Neural progenitor cell (in vitro differentiated cells): ENCODE results near the gene MFAP5. TPM values are rescaled to one million over a fixed set of nuclear protein-coding genes. Genes with fewer than 3 reads are reported as not detected.

Experiments
- DNase-seq: peaks from one replicate; pipeline ENCODE4 v3.0.0-alpha.2; 2016; ENCODE audit warnings: low spot score
- H2AFZ ChIP-seq: fragments of 200-600 bp; sonication (generic); replicated peaks from 2 replicates; pipeline ENCODE4 v1.6.1; 2016; ENCODE audit warnings: antibody characterized with exemption
- H3F3A ChIP-seq: fragments of 200-600 bp; sonication (generic); 2 replicates; pipeline ENCODE4 v1.6.1; 2016; ENCODE audit warnings: antibody characterized with exemption, low read depth
- H3K27ac ChIP-seq: fragments of 200-600 bp; sonication (generic); 2 replicates; pipeline ENCODE4 v1.5.1; 2016; ENCODE audit warnings: mild to moderate bottlenecking
- H3K27me3 ChIP-seq: fragments of 200-600 bp; sonication (generic); 2 replicates; pipeline ENCODE4 v1.6.1; 2016; ENCODE audit warnings: mild to moderate bottlenecking, moderate library complexity
- H3K36me3 ChIP-seq: fragments of 200-600 bp; sonication (generic); 2 replicates; pipeline ENCODE4 v1.5.1; 2016
- H3K4me1 ChIP-seq: fragments of 200-600 bp; sonication (generic); 2 replicates; pipeline ENCODE4 v1.6.1; 2016; ENCODE audit warnings: mixed run types
- H3K4me2 ChIP-seq: fragments of 200-600 bp; sonication (generic); 2 replicates; pipeline ENCODE4 v1.6.1; 2016
- H3K4me3 ChIP-seq: fragments of 200-600 bp; sonication (generic); 2 replicates; pipeline ENCODE4 v1.5.1; 2016
- H3K79me2 ChIP-seq: fragments of 200-600 bp; sonication (generic); 2 replicates; pipeline ENCODE4 v1.6.1; 2016; ENCODE audit warnings: low read depth
- H3K9ac ChIP-seq: fragments of 200-600 bp; sonication (generic); 2 replicates; pipeline ENCODE4 v1.6.1; 2016
- H3K9me3 ChIP-seq: fragments of 200-600 bp; sonication (generic); 2 replicates; pipeline ENCODE4 v1.5.1; 2016; ENCODE audit warnings: low read depth
- H4K20me1 ChIP-seq: fragments of 200-600 bp; sonication (generic); 2 replicates; pipeline ENCODE4 v1.6.1; 2016; ENCODE audit warnings: low read depth
- H3K27ac Mint-ChIP-seq: 3 replicates; pipeline ENCODE4 v1.8.0; 2021; ENCODE audit warnings: mixed read lengths
- H3K27me3 Mint-ChIP-seq: 2 replicates; pipeline ENCODE4 v1.8.0; 2022; ENCODE audit warnings: low read depth, mild to moderate bottlenecking, inconsistent platforms, moderate library complexity, mixed read lengths; ENCODE audit not compliant: insufficient read depth
- H3K36me3 Mint-ChIP-seq: 3 replicates; pipeline ENCODE4 v1.8.0; 2021; ENCODE audit warnings: mixed read lengths
- H3K4me1 Mint-ChIP-seq: 3 replicates; pipeline ENCODE4 v1.8.0; 2021; ENCODE audit warnings: mixed read lengths
- H3K4me3 Mint-ChIP-seq: 3 replicates; pipeline ENCODE4 v1.8.0; 2021; ENCODE audit warnings: mild to moderate bottlenecking, moderate library complexity, mixed read lengths
- H3K9me3 Mint-ChIP-seq: 3 replicates; pipeline ENCODE4 v1.8.0; 2020; ENCODE audit warnings: mixed read lengths
- CTCF ChIP-seq: fragments of 200-600 bp; sonication (generic); IDR thresholded peaks from 2 replicates; pipeline ENCODE4 v1.5.1; 2017; ENCODE audit warnings: antibody characterized with exemption, mild to moderate bottlenecking
- EZH2 ChIP-seq: fragments of 200-600 bp; sonication (generic); IDR thresholded peaks from 2 replicates; pipeline ENCODE4 v1.6.1; 2017; ENCODE audit warnings: antibody characterized with exemption, mild to moderate bottlenecking, moderate library complexity
- EZH2phosphoT487 ChIP-seq: fragments of 200-600 bp; sonication (generic); IDR thresholded peaks from 2 replicates; pipeline ENCODE4 v1.6.1; 2017; ENCODE audit warnings: antibody characterized with exemption
- total RNA-seq: library from RNA; depleted of rRNA; stranded (reverse); fragments of >200 nt; gene quantifications from 2 replicates; pipeline ENCODE4 v1.2.3, GENCODE V29; 2015; ENCODE audit warnings: low replicate concordance

MFAP5 gene
- total RNA-seq, 1 donor from 2014 or later = not detected

GRCh38 chr12:8696442-8697090 is 33.9 kb upstream of the MFAP5 start:
- H3K4me1 Mint-ChIP-seq = peaks cover 44% of the 10 kb centered on the region
- H3K4me1 ChIP-seq = peaks cover 29% of the 10 kb centered on the region
- H3K36me3 ChIP-seq = no peaks in the 10 kb centered on the region
- H3F3A ChIP-seq = peaks cover 55% of the 10 kb centered on the region
- peak overlapping the region; percentile 46 for H3K9ac ChIP-seq
- H2AFZ ChIP-seq = peak overlapping the region; percentile 38
- TF ChIP-seq CTCF = no peak
- TF ChIP-seq EZH2phosphoT487 = no peak
- TF ChIP-seq EZH2 = no peak
- peak overlapping the region; percentile 99 for H3K4me3 ChIP-seq
- no peaks in the 10 kb centered on the region for H3K27me3 ChIP-seq
- no peaks in the 10 kb centered on the region for H3K9me3 Mint-ChIP-seq
- peak overlapping the region; percentile 24 for H3K27ac Mint-ChIP-seq
- peak; percentile 26 for DNase-seq
- peaks cover 31% of the 10 kb centered on the region for H4K20me1 ChIP-seq
- no peak overlapping the region for H3K27ac ChIP-seq
- peak overlapping the region; percentile 80 for H3K4me2 ChIP-seq
- peaks cover 9% of the 10 kb centered on the region for H3K36me3 Mint-ChIP-seq
- peak overlapping the region; percentile 92 for H3K4me3 Mint-ChIP-seq
- no peaks in the 10 kb centered on the region for H3K9me3 ChIP-seq
- H3K27me3 Mint-ChIP-seq = peaks cover 3% of the 10 kb centered on the region
- peaks cover 35% of the 10 kb centered on the region for H3K79me2 ChIP-seq

- H3K4me3 ChIP-seq = no peak overlapping the region
- H3K4me2 ChIP-seq = no peak overlapping the region
- H3K4me3 Mint-ChIP-seq = no peak overlapping the region
- DNase-seq = no peak
- no peaks in the 10 kb centered on the region for H3K9me3 Mint-ChIP-seq
- H3F3A ChIP-seq = peaks cover 65% of the 10 kb centered on the region
- no peaks in the 10 kb centered on the region for H3K9me3 ChIP-seq
- H3K27me3 Mint-ChIP-seq = peaks cover 3% of the 10 kb centered on the region
- no peak overlapping the region for H3K27ac ChIP-seq
- no peaks in the 10 kb centered on the region for H3K36me3 Mint-ChIP-seq
- no peak overlapping the region for H3K27ac Mint-ChIP-seq
- peaks cover 31% of the 10 kb centered on the region for H3K4me1 ChIP-seq
- H3K4me1 Mint-ChIP-seq = peaks cover 40% of the 10 kb centered on the region
- no peak overlapping the region for H2AFZ ChIP-seq
- H3K79me2 ChIP-seq = peaks cover 21% of the 10 kb centered on the region
- H3K9ac ChIP-seq = no peak overlapping the region
- H3K27me3 ChIP-seq = no peaks in the 10 kb centered on the region
- peaks cover 16% of the 10 kb centered on the region for H4K20me1 ChIP-seq
- no peaks in the 10 kb centered on the region for H3K36me3 ChIP-seq
- TF ChIP-seq EZH2 (no peak), CTCF (no peak), EZH2phosphoT487 (no peak)
Observed at GRCh38 chr12:8695116-8695515, 32.5 kb upstream of the MFAP5 start.

GRCh38 chr12:8692573-8692972 is 29.9 kb upstream of the MFAP5 start:
- H3K4me3 ChIP-seq = no peak overlapping the region
- no peaks in the 10 kb centered on the region for H3K27me3 ChIP-seq
- Mint-ChIP-seq H3K4me3 (peak overlapping the region; percentile 57), H3K36me3 (no peaks in the 10 kb centered on the region), H3K4me1 (peaks cover 43% of the 10 kb centered on the region), H3K9me3 (no peaks in the 10 kb centered on the region), H3K27me3 (peaks cover 3% of the 10 kb centered on the region), H3K27ac (peak overlapping the region; percentile 96)
- no peaks in the 10 kb centered on the region for H4K20me1 ChIP-seq
- H3K27ac ChIP-seq = peak overlapping the region; percentile 85
- H2AFZ ChIP-seq = peak overlapping the region; percentile 92
- no peaks in the 10 kb centered on the region for H3K9me3 ChIP-seq
- H3K36me3 ChIP-seq = no peaks in the 10 kb centered on the region
- no peaks in the 10 kb centered on the region for H3K79me2 ChIP-seq
- no peak overlapping the region for H3K9ac ChIP-seq
- H3K4me1 ChIP-seq = peaks cover 37% of the 10 kb centered on the region
- H3F3A ChIP-seq = peaks cover 55% of the 10 kb centered on the region
- TF ChIP-seq EZH2phosphoT487 (no peak), CTCF (no peak)
- H3K4me2 ChIP-seq = peak overlapping the region; percentile 56
- peak; percentile 80 for DNase-seq
